Neural cell (in vitro differentiated cells): ENCODE results near the gene RPL22.

Experiments
- CTCF ChIP-seq: fragments of 450-650 bp; IDR thresholded peaks from 2 replicates; pipeline ENCODE4 v1.5.1; 2014; ENCODE audit warnings: antibody characterized with exemption, mild to moderate bottlenecking, moderate library complexity; ENCODE audit not compliant: poor library complexity, severe bottlenecking
- EP300 ChIP-seq: fragments of 450-650 bp; conservative IDR thresholded peaks from 2 replicates; pipeline ENCODE4 v1.6.1; 2014; ENCODE audit warnings: antibody characterized with exemption, mild to moderate bottlenecking, moderate library complexity; ENCODE audit not compliant: poor library complexity, severe bottlenecking
- EZH2 ChIP-seq: fragments of 200-600, 300-800 bp; shearing (Covaris generic), sonication (generic); IDR thresholded peaks from 2 replicates; pipeline ENCODE4 v1.6.1; 2014; ENCODE audit warnings: antibody characterized with exemption, low read length, borderline replicate concordance, mild to moderate bottlenecking; ENCODE audit not compliant: insufficient read depth, poor library complexity, severe bottlenecking
- MXI1 ChIP-seq: fragments of 450-650 bp; conservative IDR thresholded peaks from 2 replicates; pipeline ENCODE4 v1.6.1; 2014; ENCODE audit warnings: antibody characterized with exemption, mild to moderate bottlenecking; ENCODE audit not compliant: poor library complexity, severe bottlenecking
- TAF1 ChIP-seq: IDR thresholded peaks from 2 replicates; pipeline ENCODE4 v1.6.1; 2012; ENCODE audit warnings: low read depth
- TF ChIP-seq, protein P1 (sequence below): IDR thresholded peaks from 2 replicates; pipeline ENCODE4 v1.6.1; 2012; ENCODE audit warnings: borderline replicate concordance

GRCh38 chr1:6233376-6233775 is 34.0 kb upstream of the RPL22 start:
- TF ChIP-seq CTCF: no peak
- TF ChIP-seq, protein P1, sequence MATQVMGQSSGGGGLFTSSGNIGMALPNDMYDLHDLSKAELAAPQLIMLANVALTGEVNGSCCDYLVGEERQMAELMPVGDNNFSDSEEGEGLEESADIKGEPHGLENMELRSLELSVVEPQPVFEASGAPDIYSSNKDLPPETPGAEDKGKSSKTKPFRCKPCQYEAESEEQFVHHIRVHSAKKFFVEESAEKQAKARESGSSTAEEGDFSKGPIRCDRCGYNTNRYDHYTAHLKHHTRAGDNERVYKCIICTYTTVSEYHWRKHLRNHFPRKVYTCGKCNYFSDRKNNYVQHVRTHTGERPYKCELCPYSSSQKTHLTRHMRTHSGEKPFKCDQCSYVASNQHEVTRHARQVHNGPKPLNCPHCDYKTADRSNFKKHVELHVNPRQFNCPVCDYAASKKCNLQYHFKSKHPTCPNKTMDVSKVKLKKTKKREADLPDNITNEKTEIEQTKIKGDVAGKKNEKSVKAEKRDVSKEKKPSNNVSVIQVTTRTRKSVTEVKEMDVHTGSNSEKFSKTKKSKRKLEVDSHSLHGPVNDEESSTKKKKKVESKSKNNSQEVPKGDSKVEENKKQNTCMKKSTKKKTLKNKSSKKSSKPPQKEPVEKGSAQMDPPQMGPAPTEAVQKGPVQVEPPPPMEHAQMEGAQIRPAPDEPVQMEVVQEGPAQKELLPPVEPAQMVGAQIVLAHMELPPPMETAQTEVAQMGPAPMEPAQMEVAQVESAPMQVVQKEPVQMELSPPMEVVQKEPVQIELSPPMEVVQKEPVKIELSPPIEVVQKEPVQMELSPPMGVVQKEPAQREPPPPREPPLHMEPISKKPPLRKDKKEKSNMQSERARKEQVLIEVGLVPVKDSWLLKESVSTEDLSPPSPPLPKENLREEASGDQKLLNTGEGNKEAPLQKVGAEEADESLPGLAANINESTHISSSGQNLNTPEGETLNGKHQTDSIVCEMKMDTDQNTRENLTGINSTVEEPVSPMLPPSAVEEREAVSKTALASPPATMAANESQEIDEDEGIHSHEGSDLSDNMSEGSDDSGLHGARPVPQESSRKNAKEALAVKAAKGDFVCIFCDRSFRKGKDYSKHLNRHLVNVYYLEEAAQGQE: no peak
- TF ChIP-seq MXI1: no peak
- no peak for TF ChIP-seq EZH2
- TF ChIP-seq EP300: no peak
- TF ChIP-seq TAF1: no peak
